Suprapubic skin (tissue), 4 donors: ENCODE measurements around the gene MYORG. TPM values are rescaled to one million over a fixed set of nuclear protein-coding genes. Genes with fewer than 3 reads are reported as not detected.

Source experiments
- DNase-seq, 2 donors: peaks; one replicate each; pipeline ENCODE4 v3.0.0-alpha.2; 2019; ENCODE audit warnings: low spot score in 2 of 2
- H3K27ac ChIP-seq: fragments of 200-600 bp; sonication (generic); one replicate; pipeline ENCODE4 v1.5.1; 2019
- H3K27me3 ChIP-seq: fragments of 200-600 bp; sonication (generic); one replicate; pipeline ENCODE4 v1.5.1; 2019
- H3K36me3 ChIP-seq: fragments of 200-600 bp; sonication (generic); one replicate; pipeline ENCODE4 v1.5.1; 2019
- H3K4me1 ChIP-seq: fragments of 200-600 bp; sonication (generic); one replicate; pipeline ENCODE4 v1.5.1; 2019
- H3K4me3 ChIP-seq: fragments of 200-600 bp; sonication (generic); one replicate; pipeline ENCODE4 v1.5.1; 2019; ENCODE audit warnings: mild to moderate bottlenecking
- H3K9me3 ChIP-seq: fragments of 200-600 bp; sonication (generic); one replicate; pipeline ENCODE4 v1.5.1; 2019
- EP300 ChIP-seq: sonication (generic); formaldehyde crosslinking; IDR thresholded peaks from one replicate; pipeline ENCODE4 v1.6.1; 2017; ENCODE audit warnings: antibody characterized with exemption
- POLR2A ChIP-seq, 2 donors: fragments of 450-650 bp; IDR thresholded peaks; one replicate each; pipeline ENCODE4 v1.6.1; 2017; ENCODE audit warnings: antibody characterized with exemption in 2 of 2, mild to moderate bottlenecking in 2 of 2, moderate library complexity in 2 of 2
- POLR2AphosphoS5 ChIP-seq, 3 donors: sonication (generic); formaldehyde crosslinking; IDR thresholded peaks; one replicate each; pipeline ENCODE4 v1.6.1; 2017; ENCODE audit warnings: antibody characterized with exemption in 3 of 3
- WGBS: methylation state at CpG from one replicate; pipeline ENCODE4 v1.1.5; 2018; 5-methylcytosine and 5-hydroxymethylcytosine counted together
- total RNA-seq, 4 donors: library from RNA; depleted of rRNA; stranded (reverse); fragments of >200 nt; gene quantifications; one replicate each; pipeline ENCODE4 v1.1.0, GENCODE V29; 2016
- TF ChIP-seq, protein P1 (sequence below), 2 donors: fragments of 200-600 bp in 1 of 2; fragments of 450-650 bp in 1 of 2; sonication (generic) in 1 of 2; IDR thresholded peaks; one replicate each; pipeline ENCODE4 v1.5.1; 2016 to 2019; ENCODE audit warnings: antibody characterized with exemption in 2 of 2, mild to moderate bottlenecking in 1 of 2, moderate library complexity in 1 of 2

Gene MYORG
- total RNA-seq, 4 donors from 2014 or later = 5.7 to 8.8 (median 7.3) TPM

DNA sequence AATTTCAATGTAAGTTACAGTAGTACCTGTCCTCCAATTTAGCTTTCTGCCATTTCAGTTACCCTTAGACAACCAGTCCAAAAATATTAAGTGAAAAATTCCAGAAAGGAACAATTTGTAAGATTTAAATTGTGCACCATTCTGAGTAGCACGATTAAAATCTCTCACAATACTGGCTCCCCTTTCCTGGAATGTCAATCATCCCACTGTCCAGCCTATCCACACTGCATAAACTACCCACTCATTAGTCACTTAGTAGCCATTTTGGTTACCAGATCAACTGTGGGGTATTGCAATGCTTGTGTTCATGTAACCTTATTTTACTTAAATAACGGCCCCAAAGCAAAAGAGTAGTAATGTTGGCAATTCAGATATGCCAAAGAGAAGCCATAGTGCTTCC lies 59.3 kb downstream of the MYORG start:
- H3K4me3 ChIP-seq = no peak overlapping the region
- H3K27ac ChIP-seq = no peak overlapping the region
- no peaks in the 10 kb centered on the region for H3K4me1 ChIP-seq
- no peaks in the 10 kb centered on the region for H3K36me3 ChIP-seq
- TF ChIP-seq, protein P1, sequence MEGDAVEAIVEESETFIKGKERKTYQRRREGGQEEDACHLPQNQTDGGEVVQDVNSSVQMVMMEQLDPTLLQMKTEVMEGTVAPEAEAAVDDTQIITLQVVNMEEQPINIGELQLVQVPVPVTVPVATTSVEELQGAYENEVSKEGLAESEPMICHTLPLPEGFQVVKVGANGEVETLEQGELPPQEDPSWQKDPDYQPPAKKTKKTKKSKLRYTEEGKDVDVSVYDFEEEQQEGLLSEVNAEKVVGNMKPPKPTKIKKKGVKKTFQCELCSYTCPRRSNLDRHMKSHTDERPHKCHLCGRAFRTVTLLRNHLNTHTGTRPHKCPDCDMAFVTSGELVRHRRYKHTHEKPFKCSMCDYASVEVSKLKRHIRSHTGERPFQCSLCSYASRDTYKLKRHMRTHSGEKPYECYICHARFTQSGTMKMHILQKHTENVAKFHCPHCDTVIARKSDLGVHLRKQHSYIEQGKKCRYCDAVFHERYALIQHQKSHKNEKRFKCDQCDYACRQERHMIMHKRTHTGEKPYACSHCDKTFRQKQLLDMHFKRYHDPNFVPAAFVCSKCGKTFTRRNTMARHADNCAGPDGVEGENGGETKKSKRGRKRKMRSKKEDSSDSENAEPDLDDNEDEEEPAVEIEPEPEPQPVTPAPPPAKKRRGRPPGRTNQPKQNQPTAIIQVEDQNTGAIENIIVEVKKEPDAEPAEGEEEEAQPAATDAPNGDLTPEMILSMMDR (IDR thresholded peaks at IDR 0.05) = no peak
- no peak for TF ChIP-seq EP300
- no peak for TF ChIP-seq POLR2A (IDR thresholded peaks at IDR 0.05)
- TF ChIP-seq POLR2AphosphoS5 (IDR thresholded peaks at IDR 0.05) = no peak
- H3K27me3 ChIP-seq = no peaks in the 10 kb centered on the region
- 86% methylated on average over 2 of the region's 2 CpGs for WGBS
- no peak for DNase-seq
- H3K9me3 ChIP-seq = no peaks in the 10 kb centered on the region

Other genes starting within 250 kb of the MYORG start
- gene UBAP1, start 197.9 kb downstream of the MYORG start, total RNA-seq = 10 to 100 TPM; 42.2 to 63.3 (median 51.9) TPM
- gene KIF24, start 47.6 kb downstream of the MYORG start, total RNA-seq = 1 to 10 TPM in 2 of 4 donors, under 1 TPM in 2; 0.68 to 1.4 (median 1.0) TPM
- 10 to 100 TPM; 13.2 to 19.7 (median 17.0) TPM for gene NUDT2, start 47.3 kb downstream of the MYORG start, total RNA-seq
- 10 to 100 TPM; 12.6 to 17.0 (median 15.0) TPM for gene FAM219A, start 81.7 kb upstream of the MYORG start, total RNA-seq
- not detected for gene DNAI1, start 81.9 kb upstream of the MYORG start, total RNA-seq
- 1 to 10 TPM in 3 of 4 donors, under 1 TPM in 1; 0.65 to 4.0 (median 2.7) TPM for gene ENHO, start 146.1 kb upstream of the MYORG start, total RNA-seq
- gene CNTFR, start 212.8 kb upstream of the MYORG start, total RNA-seq = 1 to 10 TPM; 5.0 to 9.1 (median 5.7) TPM
- 10 to 100 TPM; 20.3 to 50.4 (median 25.1) TPM for gene RPP25L, start 235.2 kb upstream of the MYORG start, total RNA-seq
- gene DCTN3, start 243.6 kb upstream of the MYORG start, total RNA-seq = 100 to 1,000 TPM in 3 of 4 donors, 10 to 100 TPM in 1; 61.2 to 136 (median 121) TPM